HG03342 (cell line): Measurements from ENCODE around the gene AQP5.
"Not testable (repeated sequence)": the region's sequence is repeated elsewhere in the genome, so short reads cannot be mapped to it uniquely, and the experiment has no call there.

ENCODE experiments used
- ATAC-seq: cut with Tn5 transposase; IDR thresholded peaks from one replicate; pipeline ENCODE4 v1.9.1; 2021; ENCODE audit warnings: mild to moderate bottlenecking, moderate library complexity; ENCODE audit not compliant: unreplicated experiment

AQP5 gene

DNA sequence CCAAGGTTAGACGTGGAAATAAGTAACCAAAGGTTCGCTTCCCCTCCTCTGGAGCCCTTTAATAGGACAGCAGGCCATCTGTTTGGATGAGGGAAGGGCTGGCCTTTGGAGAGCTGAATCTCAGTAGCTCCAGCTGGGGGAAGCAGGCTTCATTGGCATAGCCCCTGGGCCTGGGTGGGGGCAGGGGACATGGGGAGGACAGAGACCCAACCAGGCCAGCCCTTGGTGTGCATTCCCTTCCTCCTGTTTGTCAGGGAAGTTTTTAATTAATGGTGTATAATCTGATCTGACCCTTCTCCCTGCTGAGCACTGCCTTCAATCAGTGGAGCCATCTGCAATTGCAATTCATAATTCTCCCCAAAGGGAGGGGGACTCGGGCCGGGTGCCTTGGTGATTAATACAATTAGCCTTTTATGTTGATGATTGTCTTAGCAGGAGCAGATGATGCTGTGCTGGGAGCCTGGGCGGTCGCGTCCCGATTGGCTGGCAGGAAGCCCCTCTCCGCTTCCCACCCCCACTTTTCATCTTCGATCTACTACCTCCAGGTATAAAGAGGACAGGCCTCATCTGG is 17.4 kb downstream of the AQP5 start:
- no peak for ATAC-seq

DNA sequence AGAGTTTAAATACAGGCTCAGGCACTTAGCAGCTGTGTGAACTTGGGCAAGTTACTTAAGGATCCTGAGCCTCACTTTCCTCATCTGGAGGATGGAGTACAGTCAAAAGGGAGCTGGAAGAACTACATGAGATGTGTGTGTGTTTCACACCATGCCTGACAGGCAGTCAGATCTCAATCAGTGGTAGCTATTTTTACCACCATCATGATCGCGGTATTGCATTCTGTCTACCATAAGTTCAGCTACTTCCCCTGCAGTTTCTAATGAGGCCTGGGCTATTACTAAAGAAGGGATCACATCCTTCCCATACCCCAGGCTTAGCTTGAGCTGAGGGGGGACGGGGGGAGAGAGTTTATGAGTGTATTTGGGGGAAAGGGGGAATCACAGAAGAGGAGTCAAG is 18.1 kb downstream of the AQP5 start:
- ATAC-seq, result no peak

DNA sequence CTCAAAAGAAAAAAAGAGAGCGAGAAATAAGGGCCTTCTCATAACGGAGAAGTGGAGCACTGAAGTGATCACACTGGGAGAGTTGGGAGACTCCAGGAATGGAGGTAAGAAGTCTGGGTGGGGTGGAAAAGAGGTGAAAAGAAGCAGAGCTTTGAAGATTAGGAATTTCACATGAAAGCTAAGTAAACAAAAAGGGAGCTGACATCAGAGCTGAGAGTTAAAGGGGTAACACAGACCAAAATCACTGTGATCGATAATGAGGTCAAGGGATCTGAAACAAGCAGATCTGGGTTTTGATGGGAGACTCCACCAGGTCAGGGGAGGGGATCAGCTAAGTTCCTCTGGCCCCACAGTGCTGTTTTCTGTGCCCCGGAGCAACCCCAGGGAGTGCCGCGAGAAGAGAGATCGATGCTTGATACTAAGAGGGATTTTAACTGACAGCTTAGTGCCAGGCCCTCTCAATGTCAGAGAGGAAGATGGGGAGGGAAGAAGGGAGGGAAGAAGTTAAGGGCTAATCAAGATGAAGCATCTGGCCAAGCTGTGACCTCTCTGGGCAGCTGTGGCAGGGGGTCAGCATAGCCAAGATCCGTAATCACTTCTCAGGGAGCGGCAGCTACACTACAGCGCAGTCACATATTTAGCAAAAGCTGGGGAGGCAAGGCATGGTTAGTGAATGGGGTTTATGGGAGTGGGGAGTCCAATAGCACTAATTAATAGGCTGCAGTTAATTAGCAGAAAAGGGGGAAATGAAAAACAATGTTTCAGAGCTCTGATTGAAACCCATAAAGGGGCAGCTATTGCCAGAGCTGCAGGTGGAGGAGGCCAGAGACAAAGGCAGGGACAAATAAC is 19.1 kb downstream of the AQP5 start:
- ATAC-seq, result no peak

- no peak for ATAC-seq
These were observed 20.8 kb downstream of the AQP5 start for GRCh38 chr12:49982246-49983087.

GRCh38 chr12:49983892-49984291 is 22.2 kb downstream of the AQP5 start:
- ATAC-seq, result no peak

- ATAC-seq, result no peak
These were observed 23.0 kb downstream of the AQP5 start for GRCh38 chr12:49984476-49985359.

GRCh38 chr12:49985981-49986380 is 24.3 kb downstream of the AQP5 start:
- no peak for ATAC-seq

DNA sequence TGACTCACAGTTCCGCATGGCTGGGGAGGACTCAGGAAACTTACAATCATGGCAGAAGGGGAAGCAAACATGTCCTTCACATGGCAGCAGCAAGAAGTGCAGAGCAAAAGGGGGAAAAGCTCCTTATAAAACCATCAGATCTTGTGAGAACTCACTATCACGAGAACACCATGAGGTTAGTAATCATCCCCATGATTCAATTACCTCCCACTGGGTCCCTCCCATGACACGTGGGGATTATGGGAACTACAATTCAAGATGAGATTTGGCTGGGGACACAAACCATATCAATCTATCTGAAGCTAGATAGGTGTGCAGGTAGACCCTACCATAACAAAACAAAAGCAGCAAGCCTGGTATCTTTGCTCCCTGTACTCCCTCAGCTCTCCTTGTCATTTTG is 24.8 kb downstream of the AQP5 start:
- not testable (repeated sequence) for ATAC-seq

- ATAC-seq, result no peak
These were observed 26.1 kb downstream of the AQP5 start for GRCh38 chr12:49987625-49988303.

DNA sequence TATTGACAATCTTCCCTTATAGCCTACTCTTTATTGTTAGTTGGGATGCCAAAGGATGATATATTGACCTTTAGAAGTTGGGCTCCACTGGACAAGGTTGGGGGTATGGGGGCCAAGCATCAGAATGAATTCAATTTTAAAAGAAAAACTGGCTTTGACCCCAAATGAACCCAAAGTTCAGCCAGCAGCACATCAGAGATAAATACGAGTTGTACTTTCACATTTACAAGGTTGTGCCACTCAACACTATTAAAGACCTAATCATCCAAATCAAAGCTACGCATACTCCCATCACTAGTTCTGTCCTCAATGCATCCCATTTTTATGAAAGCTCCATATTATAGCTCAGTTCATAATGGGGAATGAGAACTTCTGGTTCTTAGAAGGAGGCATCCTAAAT is 27.7 kb downstream of the AQP5 start:
- not testable (repeated sequence) for ATAC-seq

GRCh38 chr12:49990273-49990672 is 28.6 kb downstream of the AQP5 start:
- no peak for ATAC-seq

GRCh38 chr12:49998453-49998852 is 36.8 kb downstream of the AQP5 start:
- no peak for ATAC-seq

DNA sequence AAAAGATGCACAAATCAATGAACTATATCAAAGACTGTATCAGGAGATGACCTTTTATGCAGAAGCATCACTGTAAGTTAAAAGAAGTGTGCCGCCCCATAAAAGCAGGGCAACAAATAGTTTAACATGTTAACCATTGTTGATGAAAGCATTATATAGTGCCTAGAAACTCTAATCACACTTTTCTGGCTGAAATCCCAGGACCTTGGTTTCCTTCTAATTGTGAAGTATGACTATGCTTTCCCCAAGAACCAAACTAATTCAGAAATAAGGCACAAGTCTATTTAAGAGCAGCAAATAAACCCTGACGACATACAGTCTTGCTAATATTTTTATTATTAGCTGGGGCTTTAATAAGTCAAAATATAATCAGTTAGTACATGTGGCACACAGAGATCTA is 41.9 kb downstream of the AQP5 start:
- ATAC-seq, result no peak

GRCh38 chr12:50004696-50005095 is 43.0 kb downstream of the AQP5 start:
- ATAC-seq, result no peak

GRCh38 chr12:50005175-50005574 is 43.5 kb downstream of the AQP5 start:
- no peak for ATAC-seq

GRCh38 chr12:50006280-50006679 is 44.6 kb downstream of the AQP5 start:
- no peak for ATAC-seq

- no peak for ATAC-seq
These were observed 45.2 kb downstream of the AQP5 start for GRCh38 chr12:50006754-50007442.

DNA sequence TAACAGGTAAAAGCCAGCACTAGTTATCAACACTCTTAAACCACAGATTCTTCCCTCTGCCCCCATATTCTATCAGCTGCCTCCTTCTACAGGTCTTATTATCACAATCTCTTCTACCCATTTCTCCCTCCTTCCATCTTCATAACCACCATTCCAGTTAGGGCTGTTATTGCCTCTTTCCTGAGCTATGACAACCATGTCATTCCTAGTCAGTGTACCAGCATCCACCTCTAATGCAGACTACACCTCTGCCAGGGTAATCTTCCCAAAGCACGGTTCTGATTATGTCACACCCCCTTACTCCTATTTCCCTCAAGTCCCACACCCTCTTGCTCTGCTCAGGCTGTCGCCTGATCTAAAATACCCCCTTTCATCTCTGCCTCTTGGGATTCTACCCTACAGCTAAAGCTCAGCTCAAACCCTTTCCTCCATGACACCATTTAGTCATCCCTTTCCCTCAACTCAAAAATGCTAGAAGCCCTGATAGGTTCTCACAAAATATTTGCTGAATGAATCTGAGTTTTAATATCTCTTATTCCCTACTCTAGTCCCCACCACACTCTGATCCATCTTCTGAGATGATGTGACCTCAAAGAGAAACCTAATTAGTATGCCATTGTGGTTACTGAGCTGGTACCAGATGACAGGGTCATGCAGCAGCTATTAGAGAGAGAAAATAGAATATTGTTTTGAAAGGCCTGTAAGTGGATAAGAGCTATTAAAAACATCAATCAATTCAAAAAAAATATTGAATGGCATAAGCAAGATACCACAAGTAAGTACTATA is 51.9 kb downstream of the AQP5 start:
- ATAC-seq, result no peak

GRCh38 chr12:50014342-50014741 is 52.7 kb downstream of the AQP5 start:
- no peak for ATAC-seq
